Upper lobe of left lung (tissue), 4 donors: ENCODE measurements around the gene SRP72.

Experiments used
- POLR2AphosphoS5 ChIP-seq, 2 donors: sonication (generic); formaldehyde crosslinking; IDR thresholded peaks; one replicate each; pipeline ENCODE4 v1.5.1; 2017; ENCODE audit warnings: antibody characterized with exemption in 2 of 2
- TF ChIP-seq, protein P1 (sequence below), 6 experiments: fragments of 450-650 bp in 4 of 6; fragments of 200-600 bp in 2 of 6; sonication (generic) in 2 of 6; IDR thresholded peaks; one replicate each; pipeline ENCODE4 v1.5.1; 2016 to 2019; ENCODE audit warnings: antibody characterized with exemption in 6 of 6

DNA sequence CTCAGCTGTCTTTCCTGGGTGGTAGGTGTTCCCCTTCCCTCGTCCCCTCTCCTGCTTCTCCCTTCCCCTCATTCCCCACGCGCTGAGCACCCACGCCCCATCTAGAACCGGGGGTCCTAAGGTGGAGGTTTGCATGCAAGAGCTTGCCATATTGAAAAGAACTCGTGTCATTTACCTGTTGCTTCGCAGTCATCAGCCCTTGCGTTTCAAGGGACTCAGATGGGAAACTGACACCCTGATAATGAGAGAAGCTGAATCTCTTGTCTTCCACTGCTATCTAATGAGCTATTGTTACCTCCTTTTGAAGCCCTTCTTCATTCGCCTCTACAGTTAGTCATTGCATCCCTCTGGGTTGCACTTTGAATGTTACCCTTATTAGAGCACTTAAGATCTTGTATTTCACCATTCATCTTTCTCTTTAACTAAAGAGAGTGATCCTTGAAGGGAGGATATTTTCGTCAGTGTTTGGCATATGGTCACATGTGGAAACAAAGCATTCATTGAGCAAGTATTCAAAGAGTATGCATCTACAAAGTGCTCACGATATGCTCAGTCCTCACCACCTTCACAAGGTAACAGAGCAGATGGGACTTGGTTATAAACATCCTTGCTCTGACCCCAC, 63.8 kb downstream of the SRP72 start:
- TF ChIP-seq, protein P1, sequence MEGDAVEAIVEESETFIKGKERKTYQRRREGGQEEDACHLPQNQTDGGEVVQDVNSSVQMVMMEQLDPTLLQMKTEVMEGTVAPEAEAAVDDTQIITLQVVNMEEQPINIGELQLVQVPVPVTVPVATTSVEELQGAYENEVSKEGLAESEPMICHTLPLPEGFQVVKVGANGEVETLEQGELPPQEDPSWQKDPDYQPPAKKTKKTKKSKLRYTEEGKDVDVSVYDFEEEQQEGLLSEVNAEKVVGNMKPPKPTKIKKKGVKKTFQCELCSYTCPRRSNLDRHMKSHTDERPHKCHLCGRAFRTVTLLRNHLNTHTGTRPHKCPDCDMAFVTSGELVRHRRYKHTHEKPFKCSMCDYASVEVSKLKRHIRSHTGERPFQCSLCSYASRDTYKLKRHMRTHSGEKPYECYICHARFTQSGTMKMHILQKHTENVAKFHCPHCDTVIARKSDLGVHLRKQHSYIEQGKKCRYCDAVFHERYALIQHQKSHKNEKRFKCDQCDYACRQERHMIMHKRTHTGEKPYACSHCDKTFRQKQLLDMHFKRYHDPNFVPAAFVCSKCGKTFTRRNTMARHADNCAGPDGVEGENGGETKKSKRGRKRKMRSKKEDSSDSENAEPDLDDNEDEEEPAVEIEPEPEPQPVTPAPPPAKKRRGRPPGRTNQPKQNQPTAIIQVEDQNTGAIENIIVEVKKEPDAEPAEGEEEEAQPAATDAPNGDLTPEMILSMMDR (IDR thresholded peaks at IDR 0.05), result no peak
- TF ChIP-seq POLR2AphosphoS5 (IDR thresholded peaks at IDR 0.05), result no peak
